Vagina (tissue), 2 donors: ENCODE results near the gene MFSD6.

Experiments
- POLR2A ChIP-seq, 2 donors: fragments of 450-650 bp; IDR thresholded peaks; one replicate each; pipeline ENCODE4 v1.6.1; 2017; ENCODE audit warnings: antibody characterized with exemption in 2 of 2, mild to moderate bottlenecking in 2 of 2, moderate library complexity in 2 of 2
- TF ChIP-seq, protein P1 (sequence below), 3 experiments: fragments of 450-650 bp in 2 of 3; fragments of 200-600 bp in 1 of 3; sonication (generic) in 1 of 3; IDR thresholded peaks; one replicate each; pipeline ENCODE4 v1.5.1; 2017 to 2019; ENCODE audit warnings: antibody characterized with exemption in 3 of 3, mild to moderate bottlenecking in 2 of 3, moderate library complexity in 2 of 3

DNA sequence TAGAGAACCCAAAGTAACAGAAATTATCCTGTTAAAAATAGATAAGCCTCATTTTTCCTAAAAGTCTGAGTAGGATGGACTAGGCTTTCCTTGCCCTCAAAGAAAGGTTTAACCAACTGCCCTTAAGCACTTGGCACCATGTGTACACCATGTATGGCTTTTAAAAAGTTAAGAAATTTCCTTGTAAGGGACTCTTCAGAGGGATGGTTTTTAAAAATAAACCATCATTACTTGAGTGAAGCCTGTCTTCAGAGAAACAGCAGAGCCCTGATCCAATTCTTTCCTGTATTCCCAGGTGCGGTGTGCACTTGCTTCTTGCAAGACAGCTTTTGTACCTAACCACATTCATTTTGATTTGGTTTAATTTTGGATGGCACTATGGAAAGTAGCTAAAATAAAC is 127.4 kb downstream of the MFSD6 start:
- TF ChIP-seq, protein P1, sequence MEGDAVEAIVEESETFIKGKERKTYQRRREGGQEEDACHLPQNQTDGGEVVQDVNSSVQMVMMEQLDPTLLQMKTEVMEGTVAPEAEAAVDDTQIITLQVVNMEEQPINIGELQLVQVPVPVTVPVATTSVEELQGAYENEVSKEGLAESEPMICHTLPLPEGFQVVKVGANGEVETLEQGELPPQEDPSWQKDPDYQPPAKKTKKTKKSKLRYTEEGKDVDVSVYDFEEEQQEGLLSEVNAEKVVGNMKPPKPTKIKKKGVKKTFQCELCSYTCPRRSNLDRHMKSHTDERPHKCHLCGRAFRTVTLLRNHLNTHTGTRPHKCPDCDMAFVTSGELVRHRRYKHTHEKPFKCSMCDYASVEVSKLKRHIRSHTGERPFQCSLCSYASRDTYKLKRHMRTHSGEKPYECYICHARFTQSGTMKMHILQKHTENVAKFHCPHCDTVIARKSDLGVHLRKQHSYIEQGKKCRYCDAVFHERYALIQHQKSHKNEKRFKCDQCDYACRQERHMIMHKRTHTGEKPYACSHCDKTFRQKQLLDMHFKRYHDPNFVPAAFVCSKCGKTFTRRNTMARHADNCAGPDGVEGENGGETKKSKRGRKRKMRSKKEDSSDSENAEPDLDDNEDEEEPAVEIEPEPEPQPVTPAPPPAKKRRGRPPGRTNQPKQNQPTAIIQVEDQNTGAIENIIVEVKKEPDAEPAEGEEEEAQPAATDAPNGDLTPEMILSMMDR (IDR thresholded peaks at IDR 0.05): no peak
- no peak for TF ChIP-seq POLR2A (IDR thresholded peaks at IDR 0.05)
